ENCODE results near the gene PSMD11. TPM values are rescaled to one million over a fixed set of nuclear protein-coding genes. Genes with fewer than 3 reads are reported as not detected.

PSMD11 gene
- total and polyA plus RNA-seq, 2 of the 13 experiments (the other 11 are each of a cell fraction or from before 2014, with no cell fraction given), result 69.8 to 152 TPM

DNA sequence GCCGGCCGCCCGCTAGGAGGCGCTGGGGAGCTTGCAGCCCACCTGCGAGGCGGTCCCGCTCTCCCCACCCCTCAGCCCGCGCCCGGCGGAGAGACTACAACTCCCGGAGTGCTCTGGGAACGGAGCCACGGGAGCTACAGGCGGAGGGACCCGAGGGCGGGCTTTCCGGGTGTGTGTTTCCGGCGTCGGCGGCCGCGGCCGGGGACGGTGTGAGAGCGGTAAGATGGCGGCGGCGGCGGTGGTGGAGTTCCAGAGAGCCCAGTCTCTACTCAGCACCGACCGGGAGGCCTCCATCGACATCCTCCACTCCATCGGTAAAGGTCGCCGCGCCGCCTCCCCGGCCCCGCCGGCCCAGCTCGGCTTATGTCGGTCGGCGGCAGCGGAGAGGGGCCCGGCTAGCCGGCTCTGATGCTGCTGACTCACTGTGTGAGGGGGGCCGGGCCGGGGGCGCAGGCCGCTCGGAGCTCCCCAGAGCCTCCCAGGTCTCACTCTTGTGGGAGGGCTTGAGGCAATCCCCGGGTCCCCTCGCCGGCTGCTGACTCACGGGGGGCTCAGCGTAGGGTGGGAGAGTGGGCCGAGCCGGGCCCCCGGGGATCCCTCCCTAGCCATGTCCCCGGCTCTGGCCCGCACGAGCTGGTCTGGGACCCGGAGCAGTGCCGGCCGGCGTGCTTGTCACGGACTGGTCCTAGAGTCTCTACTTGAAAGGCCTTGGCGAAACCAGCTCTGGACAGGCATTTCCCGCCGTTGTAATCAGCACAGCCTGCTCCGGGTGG, at the start of gene PSMD11 (continued):
- TF ChIP-seq, protein P1, sequence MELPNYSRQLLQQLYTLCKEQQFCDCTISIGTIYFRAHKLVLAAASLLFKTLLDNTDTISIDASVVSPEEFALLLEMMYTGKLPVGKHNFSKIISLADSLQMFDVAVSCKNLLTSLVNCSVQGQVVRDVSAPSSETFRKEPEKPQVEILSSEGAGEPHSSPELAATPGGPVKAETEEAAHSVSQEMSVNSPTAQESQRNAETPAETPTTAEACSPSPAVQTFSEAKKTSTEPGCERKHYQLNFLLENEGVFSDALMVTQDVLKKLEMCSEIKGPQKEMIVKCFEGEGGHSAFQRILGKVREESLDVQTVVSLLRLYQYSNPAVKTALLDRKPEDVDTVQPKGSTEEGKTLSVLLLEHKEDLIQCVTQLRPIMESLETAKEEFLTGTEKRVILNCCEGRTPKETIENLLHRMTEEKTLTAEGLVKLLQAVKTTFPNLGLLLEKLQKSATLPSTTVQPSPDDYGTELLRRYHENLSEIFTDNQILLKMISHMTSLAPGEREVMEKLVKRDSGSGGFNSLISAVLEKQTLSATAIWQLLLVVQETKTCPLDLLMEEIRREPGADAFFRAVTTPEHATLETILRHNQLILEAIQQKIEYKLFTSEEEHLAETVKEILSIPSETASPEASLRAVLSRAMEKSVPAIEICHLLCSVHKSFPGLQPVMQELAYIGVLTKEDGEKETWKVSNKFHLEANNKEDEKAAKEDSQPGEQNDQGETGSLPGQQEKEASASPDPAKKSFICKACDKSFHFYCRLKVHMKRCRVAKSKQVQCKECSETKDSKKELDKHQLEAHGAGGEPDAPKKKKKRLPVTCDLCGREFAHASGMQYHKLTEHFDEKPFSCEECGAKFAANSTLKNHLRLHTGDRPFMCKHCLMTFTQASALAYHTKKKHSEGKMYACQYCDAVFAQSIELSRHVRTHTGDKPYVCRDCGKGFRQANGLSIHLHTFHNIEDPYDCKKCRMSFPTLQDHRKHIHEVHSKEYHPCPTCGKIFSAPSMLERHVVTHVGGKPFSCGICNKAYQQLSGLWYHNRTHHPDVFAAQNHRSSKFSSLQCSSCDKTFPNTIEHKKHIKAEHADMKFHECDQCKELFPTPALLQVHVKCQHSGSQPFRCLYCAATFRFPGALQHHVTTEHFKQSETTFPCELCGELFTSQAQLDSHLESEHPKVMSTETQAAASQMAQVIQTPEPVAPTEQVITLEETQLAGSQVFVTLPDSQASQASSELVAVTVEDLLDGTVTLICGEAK (IDR thresholded peaks at IDR 0.05), result peak; percentile 91
- TF ChIP-seq, protein P1 (CRISPR knock-in tag; IDR thresholded peaks at IDR 0.05), result peak; percentile 80; the same call in 1 of the 2 replicates
- TF ChIP-seq ZNF333 (CRISPR knock-in tag; IDR thresholded peaks at IDR 0.05; ENCODE audit: borderline replicate concordance) (0 out of 2 replicates have a peak, but pooled peaks have one; percentile 40), ZNF12 (CRISPR knock-in tag; IDR thresholded peaks at IDR 0.05) (no peak), NCOR1 (IDR thresholded peaks at IDR 0.05; ENCODE audit: borderline replicate concordance, low read length) (no peak), HOXD1 (CRISPR knock-in tag; IDR thresholded peaks at IDR 0.05) (no peak)
- TF ChIP-seq, protein P2, sequence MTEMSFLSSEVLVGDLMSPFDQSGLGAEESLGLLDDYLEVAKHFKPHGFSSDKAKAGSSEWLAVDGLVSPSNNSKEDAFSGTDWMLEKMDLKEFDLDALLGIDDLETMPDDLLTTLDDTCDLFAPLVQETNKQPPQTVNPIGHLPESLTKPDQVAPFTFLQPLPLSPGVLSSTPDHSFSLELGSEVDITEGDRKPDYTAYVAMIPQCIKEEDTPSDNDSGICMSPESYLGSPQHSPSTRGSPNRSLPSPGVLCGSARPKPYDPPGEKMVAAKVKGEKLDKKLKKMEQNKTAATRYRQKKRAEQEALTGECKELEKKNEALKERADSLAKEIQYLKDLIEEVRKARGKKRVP (CRISPR knock-in tag; IDR thresholded peaks at IDR 0.05), result 0 out of 4 replicates have a peak, but pooled peaks of 1 of the 2 experiments have one; percentile 39
- TF ChIP-seq, protein P3, sequence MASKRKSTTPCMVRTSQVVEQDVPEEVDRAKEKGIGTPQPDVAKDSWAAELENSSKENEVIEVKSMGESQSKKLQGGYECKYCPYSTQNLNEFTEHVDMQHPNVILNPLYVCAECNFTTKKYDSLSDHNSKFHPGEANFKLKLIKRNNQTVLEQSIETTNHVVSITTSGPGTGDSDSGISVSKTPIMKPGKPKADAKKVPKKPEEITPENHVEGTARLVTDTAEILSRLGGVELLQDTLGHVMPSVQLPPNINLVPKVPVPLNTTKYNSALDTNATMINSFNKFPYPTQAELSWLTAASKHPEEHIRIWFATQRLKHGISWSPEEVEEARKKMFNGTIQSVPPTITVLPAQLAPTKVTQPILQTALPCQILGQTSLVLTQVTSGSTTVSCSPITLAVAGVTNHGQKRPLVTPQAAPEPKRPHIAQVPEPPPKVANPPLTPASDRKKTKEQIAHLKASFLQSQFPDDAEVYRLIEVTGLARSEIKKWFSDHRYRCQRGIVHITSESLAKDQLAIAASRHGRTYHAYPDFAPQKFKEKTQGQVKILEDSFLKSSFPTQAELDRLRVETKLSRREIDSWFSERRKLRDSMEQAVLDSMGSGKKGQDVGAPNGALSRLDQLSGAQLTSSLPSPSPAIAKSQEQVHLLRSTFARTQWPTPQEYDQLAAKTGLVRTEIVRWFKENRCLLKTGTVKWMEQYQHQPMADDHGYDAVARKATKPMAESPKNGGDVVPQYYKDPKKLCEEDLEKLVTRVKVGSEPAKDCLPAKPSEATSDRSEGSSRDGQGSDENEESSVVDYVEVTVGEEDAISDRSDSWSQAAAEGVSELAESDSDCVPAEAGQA (IDR thresholded peaks at IDR 0.05; ENCODE audit: low read depth), result peak; percentile 81
- TF ChIP-seq, protein P3 (CRISPR knock-in tag; IDR thresholded peaks at IDR 0.05; ENCODE audit: borderline replicate concordance), result no peak; the same call in 1 of the 2 replicates
- TF ChIP-seq, protein P4, sequence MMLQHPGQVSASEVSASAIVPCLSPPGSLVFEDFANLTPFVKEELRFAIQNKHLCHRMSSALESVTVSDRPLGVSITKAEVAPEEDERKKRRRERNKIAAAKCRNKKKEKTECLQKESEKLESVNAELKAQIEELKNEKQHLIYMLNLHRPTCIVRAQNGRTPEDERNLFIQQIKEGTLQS (CRISPR knock-in tag; IDR thresholded peaks at IDR 0.05), result peak; percentile 12; the same call in 1 of the 2 replicates
